A549 (cell line): Measurements from ENCODE around the gene GRK3. TPM values are rescaled to one million over a fixed set of nuclear protein-coding genes. Genes with fewer than 3 reads are reported as not detected.

Experiments used
- ATAC-seq, 2 experiments: fragments of 200-7000 bp in 1 of 2; fragments of >200 bp in 1 of 2; cut with Nextera tagmentation in 1 of 2; cut with Tn5 transposase in 1 of 2; 3 replicates each; pipeline versions ENCODE4 v1.8.0 to v1.9.1; 2018 to 2020; ENCODE audit warnings: mild to moderate bottlenecking in 1 of 2, moderate library complexity in 1 of 2
- CTCF ChIA-PET: fragments of 300-600 bp; sonication (Branson Sonifier 250); formaldehyde crosslinking; extraction: SDS; loops from one replicate; lab custom pipeline; 2021; ENCODE audit warnings: antibody characterized with exemption, inconsistent platforms; lab: Yijun Ruan, JAX
- POLR2A ChIA-PET: fragments of 350-600 bp; formaldehyde crosslinking; extraction: SDS; loops from one replicate; lab custom pipeline; 2021; ENCODE audit warnings: antibody characterized with exemption, inconsistent platforms; lab: Yijun Ruan, JAX
- DNase-seq, 2 experiments: peaks; one replicate each; pipeline versions ENCODE4 v3.0.0 to v3.0.0-alpha.2; 2011 to 2016; ENCODE audit warnings: low read depth in 1 of 2, low spot score in 1 of 2
- FAIRE-seq: peaks from 2 replicates; lab custom pipeline; 2011; peaks lifted over from hg19 to GRCh38; lab: Jason Lieb, UNC
- H3K27ac ChIP-seq, 2 experiments: fragments of >200 bp; sonication (Bioruptor Twin); formaldehyde crosslinking; 3 replicates each; pipeline ENCODE4 v1.5.1; 2016 to 2017
- H3K4me1 ChIP-seq: fragments of >200 bp; sonication (Bioruptor Twin); formaldehyde crosslinking; 3 replicates; pipeline ENCODE4 v1.6.1; 2016
- H3K4me2 ChIP-seq: fragments of >200 bp; sonication (Bioruptor Twin); formaldehyde crosslinking; 3 replicates; pipeline ENCODE4 v1.6.1; 2016
- H3K4me3 ChIP-seq: fragments of >200 bp; sonication (Bioruptor Twin); formaldehyde crosslinking; 3 replicates; pipeline ENCODE4 v1.5.1; 2016
- H3K9me3 ChIP-seq: fragments of >200 bp; sonication (Bioruptor Twin); formaldehyde crosslinking; 3 replicates; pipeline ENCODE4 v1.6.1; 2016
- CBX8 ChIP-seq: fragments of 200-600 bp; sonication (generic); IDR thresholded peaks from 2 replicates; pipeline ENCODE4 v1.6.1; 2016
- CEBPB ChIP-seq, 2 experiments: fragments of >200 bp in 1 of 2; sonication (Bioruptor Twin) in 1 of 2; formaldehyde crosslinking in 1 of 2; IDR thresholded peaks; 2 replicates each; pipeline ENCODE4 v1.6.1; 2012 to 2016
- CHD4 ChIP-seq: fragments of 200-600 bp; sonication (generic); IDR thresholded peaks from 2 replicates; pipeline ENCODE4 v1.6.1; 2016; ENCODE audit warnings: antibody characterized with exemption, mild to moderate bottlenecking, borderline replicate concordance
- E2F6 ChIP-seq: IDR thresholded peaks from 2 replicates; pipeline ENCODE4 v1.6.1; 2012; ENCODE audit warnings: low read depth, borderline replicate concordance
- GATA3 ChIP-seq: IDR thresholded peaks from 2 replicates; pipeline ENCODE4 v1.6.1; 2012; ENCODE audit warnings: borderline replicate concordance
- HES2 ChIP-seq: fragments of >200 bp; sonication (Bioruptor Twin); formaldehyde crosslinking; IDR thresholded peaks from 2 replicates; pipeline ENCODE4 v1.6.1; 2016
- HOXA7 ChIP-seq: fragments of 250-450 bp; sonication (Bioruptor Pico); IDR thresholded peaks from 2 replicates; pipeline ENCODE4 v1.5.0; 2020; ENCODE audit warnings: mild to moderate bottlenecking, moderate library complexity
- HOXB13 ChIP-seq: fragments of 250-450 bp; sonication (Bioruptor Pico); IDR thresholded peaks from 2 replicates; pipeline ENCODE4 v1.5.0; 2020; ENCODE audit warnings: low read depth, mild to moderate bottlenecking, moderate library complexity
- KDM1A ChIP-seq: fragments of 200-600 bp; sonication (generic); IDR thresholded peaks from 2 replicates; pipeline ENCODE4 v1.6.1; 2016; ENCODE audit warnings: low read depth, mild to moderate bottlenecking
- KDM5A ChIP-seq: fragments of 200-600 bp; sonication (generic); IDR thresholded peaks from 2 replicates; pipeline ENCODE4 v1.6.1; 2016; ENCODE audit warnings: antibody characterized with exemption, mild to moderate bottlenecking
- MAZ ChIP-seq: fragments of 150-350 bp; IDR thresholded peaks from 2 replicates; pipeline ENCODE4 v1.6.1; 2014; ENCODE audit warnings: antibody characterized with exemption, low read depth, low read length, borderline replicate concordance
- MYC ChIP-seq: IDR thresholded peaks from 2 replicates; pipeline ENCODE4 v1.6.1; 2012; ENCODE audit warnings: mild to moderate bottlenecking, inconsistent platforms, low read length, improper control_type of control experiment, borderline replicate concordance
- PBX3 ChIP-seq: IDR thresholded peaks from 2 replicates; pipeline ENCODE4 v1.6.1; 2012
- POLR2AphosphoS2 ChIP-seq: conservative IDR thresholded peaks from 2 replicates; pipeline ENCODE4 v1.6.1; 2012; ENCODE audit warnings: low read length, improper control_type of control experiment, inconsistent platforms
- RAD21 ChIP-seq, 2 experiments: fragments of >200 bp in 1 of 2; sonication (Bioruptor Twin) in 1 of 2; formaldehyde crosslinking in 1 of 2; IDR thresholded peaks in 1 of 2; conservative IDR thresholded peaks in 1 of 2; 2 replicates in 1 of 2; 3 replicates in 1 of 2; pipeline ENCODE4 v1.6.1; 2012 to 2018; ENCODE audit warnings: inconsistent platforms in 1 of 2
- RARB ChIP-seq: fragments of 250-450 bp; sonication (Bioruptor Pico); IDR thresholded peaks from 2 replicates; pipeline ENCODE4 v1.8.0; 2021; ENCODE audit warnings: mild to moderate bottlenecking, moderate library complexity
- SMC3 ChIP-seq: fragments of >200 bp; sonication (Bioruptor Twin); formaldehyde crosslinking; IDR thresholded peaks from 3 replicates; pipeline ENCODE4 v1.6.1; 2018; ENCODE audit warnings: inconsistent platforms
- TP53 ChIP-seq: fragments of 250-450 bp; sonication (Bioruptor Pico); IDR thresholded peaks from 2 replicates; pipeline ENCODE4 v1.5.0; 2021; ENCODE audit warnings: mild to moderate bottlenecking, moderate library complexity
- USF2 ChIP-seq: fragments of 450-650 bp; IDR thresholded peaks from 2 replicates; pipeline ENCODE4 v1.6.1; 2014; ENCODE audit warnings: antibody characterized with exemption
- ZC3H11A ChIP-seq: fragments of 450-650 bp; IDR thresholded peaks from 2 replicates; pipeline ENCODE4 v1.6.1; 2014; ENCODE audit warnings: antibody characterized with exemption, mild to moderate bottlenecking
- ZFP36 ChIP-seq: fragments of 450-650 bp; IDR thresholded peaks from 2 replicates; pipeline ENCODE4 v1.6.1; 2014; ENCODE audit warnings: borderline replicate concordance; ENCODE audit not compliant: partially characterized antibody
- ZSCAN20 ChIP-seq: fragments of 250-450 bp; sonication (Bioruptor Pico); IDR thresholded peaks from 2 replicates; pipeline ENCODE4 v1.8.0; 2022; ENCODE audit warnings: mild to moderate bottlenecking, moderate library complexity
- WGBS: methylation state at CpG from one replicate; pipeline ENCODE4 v1.1.6; 2017; ENCODE audit errors: missing lambda C conversion rate; 5-methylcytosine and 5-hydroxymethylcytosine counted together
- polyA plus RNA-seq, 4 experiments: library from polyadenylated mRNA; depleted of rRNA in 3 of 4; stranded (reverse); fragments of >200 nt; fragmentation: RNase III in 1 of 4; extraction: RNeasy Plus Mini Kit Qiagen cat#74134 plus additional on column Dnase treatment in 1 of 4; gene quantifications; 2 replicates in 3 of 4; 3 replicates in 1 of 4; pipeline ENCODE4 v1.2.3, GENCODE V29; 2011 to 2017
- TF ChIP-seq, protein P1 (sequence below): fragments of >200 bp; sonication (Bioruptor Twin); formaldehyde crosslinking; IDR thresholded peaks from 3 replicates; pipeline ENCODE4 v1.5.1; 2016
- TF ChIP-seq, protein P2 (sequence below): fragments of 150-350 bp; IDR thresholded peaks from 2 replicates; pipeline ENCODE4 v1.6.1; 2014; ENCODE audit warnings: low read depth, mild to moderate bottlenecking, low read length

The GRK3 gene
- polyA plus RNA-seq, 2 of the 4 experiments (the other 2 are of a cell fraction), result 3.9 to 6.5 TPM

DNA sequence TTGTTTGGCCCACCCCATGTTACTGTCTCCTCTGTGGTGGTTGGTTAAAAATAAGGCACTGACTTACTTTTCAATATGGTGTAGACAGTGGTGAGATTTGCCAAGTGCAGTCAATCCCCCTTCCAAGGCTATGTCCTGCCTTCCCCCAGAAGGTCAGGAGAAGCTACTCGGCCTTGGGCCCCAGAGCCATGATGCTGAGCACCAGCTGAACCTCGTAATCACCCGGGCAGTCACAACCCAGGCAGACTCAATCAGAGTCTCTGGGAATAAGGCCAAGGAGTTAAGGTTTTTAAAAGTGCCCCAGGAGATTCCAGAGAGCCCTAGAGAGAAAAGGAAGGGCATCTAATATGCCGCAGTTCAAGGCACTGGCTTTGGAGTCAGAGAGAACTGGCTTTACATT lies 201.3 kb downstream of the GRK3 start:
- no peak for TF ChIP-seq SMC3
- no peak for TF ChIP-seq POLR2AphosphoS2
- no peak for TF ChIP-seq MYC
- TF ChIP-seq E2F6, result no peak
- TF ChIP-seq GATA3, result no peak
- no peak for TF ChIP-seq CBX8
- TF ChIP-seq MAZ, result no peak
- no peak for TF ChIP-seq KDM1A
- no peak for TF ChIP-seq TP53 (CRISPR knock-in tag)
- FAIRE-seq (no peak), ATAC-seq (no peak), DNase-seq (no peak)
- Histone ChIP-seq H3K9me3 (peaks cover 10% of the 10 kb centered on the region; the same call in 1 of the 3 replicates), H3K4me1 (no peaks in the 10 kb centered on the region), H3K27ac (no peak overlapping the region), H3K4me2 (no peak overlapping the region), H3K4me3 (no peak overlapping the region)
- CTCF ChIA-PET, result interaction anchor here (1.3 to 3.0 kb wide), 2 partner anchors 13 to 18 kb away, joined by 5 to 18 read pairs; no protein-coding TSS in a partner anchor
- POLR2A ChIA-PET, result no interaction called here
- WGBS, result 3% methylated on average over 4 of the region's 4 CpGs

- Histone ChIP-seq H3K4me1 (no peaks in the 10 kb centered on the region), H3K27ac (no peak overlapping the region), H3K9me3 (peaks cover 10% of the 10 kb centered on the region; the same call in 1 of the 3 replicates), H3K4me3 (no peak overlapping the region), H3K4me2 (no peak overlapping the region)
- FAIRE-seq (no peak), ATAC-seq (no peak), DNase-seq (no peak)
- TF ChIP-seq RAD21 (conservative IDR thresholded peaks at IDR 0.05 in 1 of 2, IDR thresholded peaks at IDR 0.05 in 1 of 2) (no peak), CHD4 (no peak), RARB (CRISPR knock-in tag) (no peak), ZC3H11A (no peak), KDM5A (no peak), ZSCAN20 (no peak), ZFP36 (no peak), MAZ (no peak), HOXA7 (CRISPR knock-in tag) (no peak), HOXB13 (no peak), PBX3 (no peak), CEBPB (IDR thresholded peaks at IDR 0.05) (no peak), HES2 (no peak), USF2 (no peak)
- TF ChIP-seq, protein P1, sequence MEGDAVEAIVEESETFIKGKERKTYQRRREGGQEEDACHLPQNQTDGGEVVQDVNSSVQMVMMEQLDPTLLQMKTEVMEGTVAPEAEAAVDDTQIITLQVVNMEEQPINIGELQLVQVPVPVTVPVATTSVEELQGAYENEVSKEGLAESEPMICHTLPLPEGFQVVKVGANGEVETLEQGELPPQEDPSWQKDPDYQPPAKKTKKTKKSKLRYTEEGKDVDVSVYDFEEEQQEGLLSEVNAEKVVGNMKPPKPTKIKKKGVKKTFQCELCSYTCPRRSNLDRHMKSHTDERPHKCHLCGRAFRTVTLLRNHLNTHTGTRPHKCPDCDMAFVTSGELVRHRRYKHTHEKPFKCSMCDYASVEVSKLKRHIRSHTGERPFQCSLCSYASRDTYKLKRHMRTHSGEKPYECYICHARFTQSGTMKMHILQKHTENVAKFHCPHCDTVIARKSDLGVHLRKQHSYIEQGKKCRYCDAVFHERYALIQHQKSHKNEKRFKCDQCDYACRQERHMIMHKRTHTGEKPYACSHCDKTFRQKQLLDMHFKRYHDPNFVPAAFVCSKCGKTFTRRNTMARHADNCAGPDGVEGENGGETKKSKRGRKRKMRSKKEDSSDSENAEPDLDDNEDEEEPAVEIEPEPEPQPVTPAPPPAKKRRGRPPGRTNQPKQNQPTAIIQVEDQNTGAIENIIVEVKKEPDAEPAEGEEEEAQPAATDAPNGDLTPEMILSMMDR, result no peak
- TF ChIP-seq, protein P2, sequence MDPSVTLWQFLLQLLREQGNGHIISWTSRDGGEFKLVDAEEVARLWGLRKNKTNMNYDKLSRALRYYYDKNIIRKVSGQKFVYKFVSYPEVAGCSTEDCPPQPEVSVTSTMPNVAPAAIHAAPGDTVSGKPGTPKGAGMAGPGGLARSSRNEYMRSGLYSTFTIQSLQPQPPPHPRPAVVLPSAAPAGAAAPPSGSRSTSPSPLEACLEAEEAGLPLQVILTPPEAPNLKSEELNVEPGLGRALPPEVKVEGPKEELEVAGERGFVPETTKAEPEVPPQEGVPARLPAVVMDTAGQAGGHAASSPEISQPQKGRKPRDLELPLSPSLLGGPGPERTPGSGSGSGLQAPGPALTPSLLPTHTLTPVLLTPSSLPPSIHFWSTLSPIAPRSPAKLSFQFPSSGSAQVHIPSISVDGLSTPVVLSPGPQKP, result no peak
- WGBS, result 48% methylated on average over 3 of the region's 3 CpGs
- ChIA-PET CTCF (interaction anchor here (1.3 to 3.0 kb wide), 2 partner anchors 12 to 19 kb away, joined by 5 to 18 read pairs; no protein-coding TSS in a partner anchor), POLR2A (no interaction called here)
These were observed 201.9 kb downstream of the GRK3 start for GRCh38 chr22:25766418-25766817.
